Epithelial cell of prostate (primary cell): ENCODE measurements around the gene EIF4H.
"Not testable (repeated sequence)": the region's sequence is repeated elsewhere in the genome, so short reads cannot be mapped to it uniquely, and the experiment has no call there.

Source experiments
- DNase-seq: peaks from one replicate; pipeline ENCODE4 v3.0.0-alpha.2; 2011; ENCODE audit warnings: low read depth, low spot score
- H3K27ac ChIP-seq: fragments of 450-650 bp; 2 replicates; pipeline ENCODE4 v1.5.1; 2017; ENCODE audit warnings: mild to moderate bottlenecking

EIF4H gene

DNA sequence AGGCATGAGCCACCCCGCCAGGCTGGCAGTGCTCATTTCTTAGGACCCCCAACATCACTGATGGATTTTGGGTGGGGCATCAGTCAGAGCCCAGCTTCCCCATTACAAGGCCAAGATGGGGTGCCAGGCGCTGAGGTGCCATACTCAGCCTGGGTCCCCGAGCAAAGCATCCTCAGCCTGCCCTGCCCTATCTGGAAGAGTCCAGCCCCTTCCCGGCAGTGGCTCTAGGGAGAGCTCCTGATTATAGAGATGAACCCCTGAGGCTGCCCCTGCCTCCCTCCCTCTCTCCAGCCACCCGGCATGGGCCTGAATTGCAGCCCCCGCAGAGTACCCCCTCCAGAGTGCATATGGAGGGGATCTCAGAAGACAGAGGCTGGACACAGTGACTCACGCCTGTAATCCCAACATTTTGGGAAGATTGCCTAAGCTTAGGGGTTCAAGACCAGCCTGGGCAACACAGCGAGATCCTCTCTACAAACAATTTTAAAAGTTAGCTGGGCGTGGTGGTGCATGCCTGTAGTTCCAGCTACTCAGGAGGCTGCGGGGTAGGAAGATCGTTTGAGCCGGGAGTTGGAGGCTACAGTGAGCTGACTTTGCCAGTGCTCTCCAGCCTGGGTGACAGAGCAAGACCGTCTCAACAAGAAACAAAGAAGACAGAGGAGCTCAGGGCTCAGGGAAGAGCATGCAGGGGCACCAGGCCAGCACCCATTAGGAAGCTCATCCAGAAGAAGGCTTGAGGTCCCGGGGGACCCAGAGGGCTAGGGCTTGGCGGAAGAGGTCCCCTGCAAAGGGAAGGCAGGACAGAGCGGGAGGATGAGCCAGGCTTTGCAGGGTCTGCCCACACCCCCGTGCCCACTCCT, 48.9 kb downstream of the EIF4H start:
- H3K27ac ChIP-seq = no peak overlapping the region
- no peak for DNase-seq

- DNase-seq = no peak
- H3K27ac ChIP-seq = no peak overlapping the region
Measured at GRCh38 chr7:74223711-74224510, 49.8 kb downstream of the EIF4H start.

DNA sequence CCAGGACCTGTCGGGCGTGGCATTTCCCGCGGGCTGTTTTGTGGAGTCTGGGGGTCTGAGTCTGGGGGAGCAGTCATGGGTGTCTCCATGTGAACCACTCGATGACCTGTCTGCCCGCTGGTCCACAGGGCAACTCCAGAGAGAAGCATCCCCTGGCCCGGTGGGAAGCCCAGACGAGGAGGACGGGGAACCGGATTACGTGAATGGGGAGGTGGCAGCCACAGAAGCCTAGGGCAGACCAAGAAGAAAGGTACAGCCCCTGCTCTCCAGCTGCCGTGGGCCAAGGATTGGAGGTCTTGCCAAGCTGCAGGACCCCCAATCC, 50.3 kb downstream of the EIF4H start:
- no peak overlapping the region for H3K27ac ChIP-seq
- no peak for DNase-seq

GRCh38 chr7:74224907-74225306, 50.8 kb downstream of the EIF4H start:
- not testable (repeated sequence) for H3K27ac ChIP-seq, DNase-seq

GRCh38 chr7:74225400-74225799, 51.2 kb downstream of the EIF4H start:
- no peak for DNase-seq
- H3K27ac ChIP-seq = no peak overlapping the region

DNA sequence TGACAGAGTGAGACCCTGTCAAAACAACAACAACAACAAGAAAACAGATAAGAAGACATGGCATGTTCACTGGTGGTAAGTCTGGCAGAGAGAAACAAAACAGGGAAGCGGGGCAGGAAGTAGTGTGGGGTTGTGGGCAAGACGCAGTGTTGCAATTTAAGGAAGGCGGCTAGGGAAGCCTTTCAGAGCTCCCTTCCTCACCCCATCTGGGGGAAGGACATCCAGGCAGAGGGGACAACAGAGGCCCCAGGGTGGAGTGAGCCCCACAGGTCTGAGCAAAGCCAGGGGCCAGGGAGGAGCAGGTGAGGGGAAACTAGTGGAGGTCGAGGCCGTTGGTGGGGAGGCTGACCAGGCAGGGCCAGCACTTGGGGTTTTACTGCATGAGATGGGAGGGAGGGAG, 52.5 kb downstream of the EIF4H start:
- no peak overlapping the region for H3K27ac ChIP-seq
- DNase-seq = no peak

DNA sequence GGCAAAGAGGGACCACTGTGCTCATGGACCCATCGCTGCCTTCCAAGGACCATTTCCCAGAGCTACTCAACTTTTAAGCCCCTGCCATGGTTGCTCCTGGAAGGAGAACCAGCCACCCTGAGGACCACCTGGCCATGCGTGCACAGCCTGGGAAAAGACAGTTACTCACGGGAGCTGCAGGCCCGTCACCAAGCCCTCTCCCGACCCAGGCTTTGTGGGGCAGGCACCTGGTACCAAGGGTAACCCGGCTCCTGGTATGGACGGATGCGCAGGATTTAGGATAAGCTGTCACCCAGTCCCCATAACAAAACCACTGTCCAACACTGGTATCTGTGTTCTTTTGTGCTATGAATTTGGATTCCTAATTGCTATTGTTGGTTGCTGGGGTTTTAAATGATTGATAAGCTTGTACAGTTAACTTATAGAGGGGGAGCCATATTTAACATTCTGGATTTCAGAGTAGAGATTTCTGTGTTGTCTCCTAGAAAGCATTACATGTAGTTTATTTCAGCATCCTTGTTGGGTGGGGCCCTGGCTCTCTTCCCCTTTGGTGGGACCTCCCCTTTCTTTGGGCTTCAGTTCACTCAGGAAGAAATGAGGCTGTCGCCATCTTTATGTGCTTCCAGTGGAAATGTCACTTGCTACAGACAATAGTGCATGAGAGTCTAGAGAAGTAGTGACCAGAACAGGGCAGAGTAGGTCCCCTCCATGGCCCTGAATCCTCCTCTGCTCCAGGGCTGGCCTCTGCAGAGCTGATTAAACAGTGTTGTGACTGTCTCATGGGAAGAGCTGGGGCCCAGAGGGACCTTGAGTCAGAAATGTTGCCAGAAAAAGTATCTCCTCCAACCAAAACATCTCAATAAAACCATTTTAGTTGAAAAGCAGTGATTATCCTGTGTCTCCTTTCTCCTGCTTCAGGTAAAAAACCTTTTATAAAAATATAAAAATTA, 55.1 kb downstream of the EIF4H start:
- no peak for DNase-seq

DNA sequence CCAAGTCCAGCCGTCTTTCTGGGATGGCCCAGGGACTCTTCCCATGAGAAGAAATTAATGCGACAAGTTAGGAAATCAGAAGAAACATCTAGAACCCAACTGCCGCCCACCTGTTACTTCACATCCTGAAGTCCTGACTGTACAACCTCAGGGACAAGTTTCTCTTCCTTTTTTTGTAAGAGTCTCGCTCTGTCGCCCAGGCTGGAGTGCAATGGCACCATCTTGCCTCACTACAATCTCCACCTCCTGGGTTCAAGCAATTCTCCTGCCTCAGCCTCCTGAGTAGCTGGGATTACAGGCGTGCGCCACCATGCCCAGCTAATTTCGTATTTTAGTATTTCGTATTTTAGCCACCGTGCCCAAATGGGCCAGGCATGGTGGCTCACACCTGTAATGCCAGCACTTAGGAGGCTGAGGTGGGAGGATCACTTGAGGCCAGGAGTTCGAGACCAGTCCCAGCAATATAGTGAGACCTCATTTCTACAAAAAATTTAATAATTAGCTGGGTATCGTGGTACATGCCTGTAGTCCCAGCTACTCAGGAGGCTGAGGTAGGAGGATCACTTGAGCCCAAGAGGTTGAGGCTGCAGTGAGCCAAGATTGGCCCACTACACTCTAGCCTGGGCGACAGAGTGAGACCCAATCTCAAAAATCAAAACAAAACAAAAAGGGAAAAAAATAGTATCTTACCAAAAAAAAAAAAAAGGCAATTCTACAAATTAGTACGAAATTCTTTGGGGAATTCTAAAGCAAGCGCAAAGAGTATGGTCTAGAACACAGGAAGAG, 56.5 kb downstream of the EIF4H start:
- H3K27ac ChIP-seq = no peak overlapping the region
- DNase-seq = no peak

More for the DNA sequence above, 55.1 kb downstream of the EIF4H start:
- no peak overlapping the region for H3K27ac ChIP-seq

GRCh38 chr7:74231232-74231590, 57.1 kb downstream of the EIF4H start:
- DNase-seq = no peak
- no peak overlapping the region for H3K27ac ChIP-seq

- DNase-seq = no peak
- H3K27ac ChIP-seq = no peak overlapping the region
Measured at GRCh38 chr7:74233655-74234285, 59.6 kb downstream of the EIF4H start.

- no peak for DNase-seq
- no peak overlapping the region for H3K27ac ChIP-seq
Measured at GRCh38 chr7:74235518-74236268, 61.5 kb downstream of the EIF4H start.

DNA sequence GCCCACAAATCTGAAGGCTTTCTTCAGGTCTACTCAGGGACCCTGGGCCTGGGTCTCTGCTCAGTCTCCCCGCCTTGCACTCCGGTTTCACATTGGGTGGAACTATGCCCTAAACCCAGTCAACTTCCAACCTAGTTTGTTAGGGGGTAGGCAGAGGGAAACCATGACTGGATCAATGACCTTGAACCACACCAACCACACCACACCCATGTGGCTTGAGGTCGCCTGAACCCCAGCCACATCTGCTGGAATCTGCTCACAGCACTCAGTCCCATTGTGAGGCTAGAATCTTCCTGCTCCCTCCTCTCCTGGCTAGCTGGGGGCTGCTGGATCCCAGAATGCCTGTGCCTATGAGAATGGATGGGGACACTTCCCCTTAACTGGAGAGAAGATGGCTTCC, 62.1 kb downstream of the EIF4H start:
- H3K27ac ChIP-seq = no peak overlapping the region
- no peak for DNase-seq

DNA sequence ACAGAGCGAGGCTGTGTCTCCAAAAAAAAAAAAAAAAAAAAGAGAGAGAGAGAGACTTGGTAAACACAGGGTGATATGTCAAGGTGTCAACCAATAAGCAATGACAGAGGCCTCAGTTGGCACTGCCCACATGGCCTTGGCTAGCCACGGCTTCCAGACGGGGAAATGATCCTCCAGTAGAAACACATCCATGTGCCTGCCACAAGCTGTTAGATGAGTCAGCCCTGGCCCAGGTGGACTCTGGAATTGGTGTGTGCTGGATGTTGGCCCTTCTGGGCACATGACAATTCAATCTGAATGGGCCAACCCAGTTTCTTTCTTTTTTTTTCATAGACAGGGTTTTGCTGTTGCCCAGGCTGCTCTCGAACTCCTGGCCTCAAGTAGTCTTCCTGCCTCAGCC, 66.3 kb downstream of the EIF4H start:
- DNase-seq = no peak
- no peak overlapping the region for H3K27ac ChIP-seq

DNA sequence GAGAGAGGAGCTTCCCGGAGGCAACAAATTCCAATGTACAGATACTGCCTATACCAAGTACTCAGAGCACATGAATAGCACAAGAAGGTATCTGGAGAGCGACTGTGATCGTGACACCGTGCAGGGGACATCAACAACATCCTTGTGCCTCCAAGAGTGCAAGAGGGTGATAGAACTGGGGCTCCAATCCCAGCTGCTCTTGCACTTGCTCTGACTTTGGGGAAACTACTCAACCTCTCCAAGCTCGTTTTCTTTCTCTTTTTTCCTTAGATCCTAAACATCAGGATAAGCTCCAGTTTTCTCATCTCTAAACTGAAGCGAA, 67.9 kb downstream of the EIF4H start:
- no peak overlapping the region for H3K27ac ChIP-seq
- no peak for DNase-seq

DNA sequence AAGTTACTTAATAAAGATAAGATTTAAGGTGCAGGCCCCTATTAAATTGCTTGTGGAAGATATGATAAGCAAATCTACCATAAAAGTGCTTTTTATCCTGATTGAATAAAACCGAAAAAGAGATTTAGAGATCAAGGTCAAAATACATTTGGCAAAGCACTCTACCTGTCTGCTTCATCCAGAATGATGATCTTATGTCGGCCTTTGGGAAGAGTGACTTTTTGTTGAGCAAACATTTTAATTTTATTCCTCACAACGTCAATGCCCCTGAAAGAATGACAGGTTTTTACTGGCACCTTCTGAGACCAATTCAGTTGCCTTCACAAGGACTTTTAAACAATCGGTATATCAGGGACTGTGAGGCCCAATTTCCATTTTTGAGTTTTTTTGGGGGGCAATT, 72.3 kb downstream of the EIF4H start:
- no peak for DNase-seq
- H3K27ac ChIP-seq = no peak overlapping the region
